SIG-M5 (cell line): Measurements from ENCODE around the gene ANXA2R.

Experiments
- DNase-seq: peaks from one replicate; lab custom pipeline; 2025; lab: John Stamatoyannopoulos, UW

The ANXA2R gene

GRCh38 chr5:43000111-43000840, 39.8 kb downstream of the ANXA2R start:
- no peak for DNase-seq

DNA sequence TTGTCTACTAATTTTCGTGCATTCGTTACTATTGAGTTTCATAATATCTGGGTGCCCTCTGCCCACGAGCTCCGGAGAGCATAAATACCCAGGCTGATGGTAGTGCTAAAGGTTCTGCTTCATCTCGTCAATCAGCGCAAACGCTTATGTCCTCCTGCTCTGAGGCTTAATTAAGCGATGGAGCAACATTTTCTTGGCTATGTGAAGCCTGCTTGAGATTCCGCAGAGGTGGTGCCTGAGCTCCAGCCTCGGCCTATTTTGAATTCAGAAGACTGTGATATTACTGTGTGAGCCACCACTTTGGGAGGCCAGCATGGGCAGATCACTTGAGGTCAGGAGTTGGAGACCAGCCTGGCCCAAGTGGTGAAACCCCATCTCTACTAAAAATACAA, 44.8 kb downstream of the ANXA2R start:
- DNase-seq: no peak

- peak; percentile 45 for DNase-seq
These were observed 45.4 kb downstream of the ANXA2R start for GRCh38 chr5:42994555-42995359.

DNA sequence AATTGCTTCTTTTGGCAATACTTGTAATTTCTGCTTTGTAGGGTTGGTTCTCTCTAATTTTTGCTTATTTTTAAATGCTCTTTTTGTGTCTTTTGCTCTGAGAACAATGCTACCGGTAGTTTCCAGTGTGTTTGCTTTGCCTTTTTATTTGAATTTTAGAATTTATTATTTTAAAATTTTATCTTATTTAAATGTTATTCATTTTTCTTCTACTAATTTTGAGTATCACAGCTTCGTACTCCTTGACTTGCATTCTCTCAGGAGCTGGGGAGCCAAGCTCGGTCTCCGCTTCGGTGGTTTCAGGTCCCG, 45.9 kb downstream of the ANXA2R start:
- DNase-seq: no peak

- peak; percentile 15 for DNase-seq
These were observed 46.4 kb downstream of the ANXA2R start for GRCh38 chr5:42993516-42994245.

- peak; percentile 18 for DNase-seq
These were observed 47.8 kb downstream of the ANXA2R start for GRCh38 chr5:42992088-42992879.

- no peak for DNase-seq
These were observed 48.6 kb downstream of the ANXA2R start for GRCh38 chr5:42991404-42992087.

DNA sequence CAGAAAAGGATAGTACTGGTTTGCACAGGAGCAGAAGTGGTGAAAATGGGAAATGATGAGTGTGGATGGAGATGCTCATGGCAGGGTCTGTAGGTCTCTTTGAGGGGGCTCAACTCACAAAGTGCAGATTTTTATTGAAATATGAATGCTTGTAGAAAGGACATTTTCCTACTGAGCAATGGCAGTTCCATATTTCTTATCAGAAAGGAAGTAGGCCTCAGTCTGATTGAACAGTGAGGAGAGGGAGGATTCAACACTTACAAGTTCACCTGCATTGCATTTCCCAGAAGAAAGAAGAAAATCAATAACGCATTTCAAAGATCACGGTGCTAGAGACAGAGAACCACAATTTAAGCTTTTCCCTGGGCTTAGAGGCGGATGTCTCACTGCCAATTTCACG, 49.2 kb downstream of the ANXA2R start:
- no peak for DNase-seq
